GM12873 (cell line): ENCODE results near the gene IL1RAP.

Experiments used
- CTCF ChIP-seq: IDR thresholded peaks from 2 replicates; pipeline ENCODE4 v1.5.1; 2012; ENCODE audit warnings: low read depth, mild to moderate bottlenecking, moderate library complexity, low read length, control low read depth; ENCODE audit not compliant: insufficient read depth; ENCODE audit errors: missing control alignments

The IL1RAP gene

GRCh38 chr3:190699776-190700175 is 185.9 kb downstream of the IL1RAP start:
- TF ChIP-seq CTCF: no peak

GRCh38 chr3:190701096-190701532 is 187.2 kb downstream of the IL1RAP start:
- TF ChIP-seq CTCF: peak; percentile 47

GRCh38 chr3:190706582-190706981 is 192.7 kb downstream of the IL1RAP start:
- TF ChIP-seq CTCF: no peak
